Measurements from ENCODE around the gene RHOD. TPM values are rescaled to one million over a fixed set of nuclear protein-coding genes. Genes with fewer than 3 reads are reported as not detected.

The RHOD gene
- total and polyA plus RNA-seq, 2 of the 8 experiments (the other 6 are each of a cell fraction or from before 2014, with no cell fraction given): 12.1 to 17.6 TPM

GRCh38 chr11:67085617-67086016, 29.0 kb downstream of the RHOD start:
- H3K18ac ChIP-seq (ENCODE audit: extremely low read depth, low read length): no peak overlapping the region
- no peaks in the 10 kb centered on the region for H3K79me2 ChIP-seq (ENCODE audit: control insufficient read depth in 1 of 2, insufficient read depth in 2 of 2, low read length in 2 of 2)
- H3K4ac ChIP-seq (replicated peaks; ENCODE audit: insufficient read length, low read depth, low read length): no peak overlapping the region
- H3K4me1 ChIP-seq (replicated peaks in 1 of 4; ENCODE audit: control insufficient read depth in 3 of 4, insufficient read depth in 4 of 4, low read length in 3 of 4): peaks cover 0 to 3% (median 1%) of the 10 kb centered on the region in 4 experiments; a peak in 1 of 7 replicates
- H3K36me3 ChIP-seq (ENCODE audit: control insufficient read depth in 2 of 4, insufficient read depth in 4 of 4, low read length in 3 of 4): no peaks in the 10 kb centered on the region
- no peak overlapping the region for H3K14ac ChIP-seq (ENCODE audit: insufficient read length)
- H3K9me3 ChIP-seq (ENCODE audit: insufficient read depth in 2 of 2, low read depth in 1 of 2, low read length in 1 of 2): no peaks in the 10 kb centered on the region
- ChIA-PET POLR2A (ENCODE audit: partially characterized antibody) (interaction anchor here (1.1 to 1.6 kb wide), 2 partner anchors 19 to 31 kb away, joined by 4 to 7 read pairs; no protein-coding TSS in a partner anchor), CTCF (ENCODE audit: partially characterized antibody) (interaction anchor here (0.8 to 1.8 kb wide), 3 partner anchors 9 to 169 kb away, joined by 3 to 5 read pairs (median 5); no protein-coding TSS in a partner anchor)
- no peaks in the 10 kb centered on the region for H4K20me1 ChIP-seq (replicated peaks in 1 of 2; ENCODE audit: control insufficient read depth in 1 of 2, insufficient read depth in 2 of 2, low read length in 2 of 2)
- no peak for TF ChIP-seq ASH2L (IDR thresholded peaks at IDR 0.05; ENCODE audit: low read length)
- TF ChIP-seq, protein P1, sequence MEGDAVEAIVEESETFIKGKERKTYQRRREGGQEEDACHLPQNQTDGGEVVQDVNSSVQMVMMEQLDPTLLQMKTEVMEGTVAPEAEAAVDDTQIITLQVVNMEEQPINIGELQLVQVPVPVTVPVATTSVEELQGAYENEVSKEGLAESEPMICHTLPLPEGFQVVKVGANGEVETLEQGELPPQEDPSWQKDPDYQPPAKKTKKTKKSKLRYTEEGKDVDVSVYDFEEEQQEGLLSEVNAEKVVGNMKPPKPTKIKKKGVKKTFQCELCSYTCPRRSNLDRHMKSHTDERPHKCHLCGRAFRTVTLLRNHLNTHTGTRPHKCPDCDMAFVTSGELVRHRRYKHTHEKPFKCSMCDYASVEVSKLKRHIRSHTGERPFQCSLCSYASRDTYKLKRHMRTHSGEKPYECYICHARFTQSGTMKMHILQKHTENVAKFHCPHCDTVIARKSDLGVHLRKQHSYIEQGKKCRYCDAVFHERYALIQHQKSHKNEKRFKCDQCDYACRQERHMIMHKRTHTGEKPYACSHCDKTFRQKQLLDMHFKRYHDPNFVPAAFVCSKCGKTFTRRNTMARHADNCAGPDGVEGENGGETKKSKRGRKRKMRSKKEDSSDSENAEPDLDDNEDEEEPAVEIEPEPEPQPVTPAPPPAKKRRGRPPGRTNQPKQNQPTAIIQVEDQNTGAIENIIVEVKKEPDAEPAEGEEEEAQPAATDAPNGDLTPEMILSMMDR (IDR thresholded peaks at IDR 0.05; ENCODE audit: control extremely low read depth in 1 of 3, insufficient read depth in 1 of 3, low read depth in 1 of 3, low read length in 3 of 3): no peak
- H3K27me3 ChIP-seq (replicated peaks in 1 of 4; ENCODE audit: control insufficient read depth in 3 of 4, extremely low read depth in 1 of 4, insufficient read depth in 3 of 4, low read length in 3 of 4): no peaks in the 10 kb centered on the region
- H4K5ac ChIP-seq (ENCODE audit: insufficient read length, low read depth, low read length): no peak overlapping the region
- no peak overlapping the region for H2BK15ac ChIP-seq (ENCODE audit: low read length)
- FAIRE-seq (no peak), DNase-seq (ENCODE audit: low read depth in 1 of 2, low spot score in 2 of 2) (no peak)
- no peak overlapping the region for H4K8ac ChIP-seq (ENCODE audit: extremely low read depth, insufficient read depth, low read length)
- H3K23ac ChIP-seq (ENCODE audit: insufficient read length): no peak overlapping the region
- no peak overlapping the region for H3K27ac ChIP-seq (ENCODE audit: low read depth, low read length)
- no peak overlapping the region for H3K4me2 ChIP-seq (ENCODE audit: insufficient read depth in 1 of 2, low read depth in 2 of 2, low read length in 2 of 2)
- H2AFZ ChIP-seq (ENCODE audit: low read length): no peak overlapping the region
- no peak overlapping the region for H2BK12ac ChIP-seq (ENCODE audit: low read depth, low read length)
- H3K23me2 ChIP-seq (ENCODE audit: low read depth, low read length): no peaks in the 10 kb centered on the region
- H4K91ac ChIP-seq (replicated peaks; ENCODE audit: insufficient read length, low read length): no peak overlapping the region
- WGBS, 2 experiments (ENCODE audit: extremely low coverage in 1 of 2, insufficient coverage in 1 of 2, insufficient read length in 1 of 2, insufficient replicate concordance in 2 of 2, low coverage in 1 of 2, low lambda C conversion rate in 2 of 2, missing lambda C conversion rate in 1 of 2): 95 to 100% methylated on average over 1 to 5 of the region's 5 CpGs
- H3K56ac ChIP-seq (replicated peaks; ENCODE audit: insufficient read length, low read depth, low read length): no peak overlapping the region
- H2BK120ac ChIP-seq (replicated peaks; ENCODE audit: low read depth, low read length): no peak overlapping the region
- H3K4me3 ChIP-seq (ENCODE audit: extremely low read depth in 1 of 4, insufficient read depth in 2 of 4, low read depth in 3 of 4, low read length in 4 of 4): no peak overlapping the region
- H2AK5ac ChIP-seq (ENCODE audit: low read depth, low read length): no peak overlapping the region
- no peak overlapping the region for H2BK5ac ChIP-seq (ENCODE audit: low read depth, low read length)
- no peak overlapping the region for H3K9ac ChIP-seq (replicated peaks in 1 of 4; ENCODE audit: extremely low read depth in 1 of 4, low read depth in 3 of 4, low read length in 3 of 4)
- no peaks in the 10 kb centered on the region for H3K79me1 ChIP-seq (ENCODE audit: low read depth, low read length)
- H2BK20ac ChIP-seq (ENCODE audit: low read length): no peak overlapping the region

Measured in H1 (cell line).